HEK293 (cell line): ENCODE data around the gene TAAR9.

ENCODE experiments used
- CTCF ChIA-PET: fragments of 350-600 bp; formaldehyde crosslinking; extraction: SDS; loops from one replicate; lab custom pipeline; 2021; ENCODE audit warnings: antibody characterized with exemption; lab: Yijun Ruan, JAX
- POLR2A ChIA-PET: fragments of 300-600 bp; formaldehyde crosslinking; extraction: SDS; loops from one replicate; lab custom pipeline; 2020; ENCODE audit warnings: antibody characterized with exemption, inconsistent platforms; lab: Yijun Ruan, JAX
- H3K27ac ChIP-seq: fragments of 200-500 bp; sonication (Bioruptor generic); 2 replicates; pipeline ENCODE4 v1.5.1; 2014; ENCODE audit warnings: low read depth, low read length, control low read depth, inconsistent platforms; ENCODE audit errors: extremely low read depth
- H3K36me3 ChIP-seq, 2 experiments: fragments of 200-500 bp in 1 of 2; sonication (Bioruptor generic) in 1 of 2; 1 replicate in 1 of 2; 2 replicates in 1 of 2; pipeline ENCODE4 v1.5.1; 2014 to 2017; ENCODE audit warnings: inconsistent platforms in 2 of 2, low read length in 2 of 2; ENCODE audit not compliant: control insufficient read depth in 2 of 2, insufficient read depth in 1 of 2
- H3K4me1 ChIP-seq: fragments of 200-500 bp; sonication (Bioruptor generic); 2 replicates; pipeline ENCODE4 v1.5.1; 2014; ENCODE audit warnings: mild to moderate bottlenecking, low read length, inconsistent platforms; ENCODE audit not compliant: control insufficient read depth, insufficient read depth
- H3K4me3 ChIP-seq: 2 replicates; pipeline ENCODE4 v1.5.1; 2011; ENCODE audit warnings: low read depth, mild to moderate bottlenecking, control low read depth, low read length, moderate library complexity
- H3K9me3 ChIP-seq: fragments of 200-500 bp; sonication (Bioruptor generic); 2 replicates; pipeline ENCODE4 v1.5.1; 2014; ENCODE audit warnings: low read depth, low read length, inconsistent platforms; ENCODE audit not compliant: control insufficient read depth, insufficient read depth
- MZF1 ChIP-seq: fragments of 450-650 bp; formaldehyde crosslinking; IDR thresholded peaks from 2 replicates; pipeline ENCODE4 v1.5.1; 2017; ENCODE audit warnings: missing biosample characterization, missing genetic modification characterization, borderline replicate concordance
- OVOL3 ChIP-seq: fragments of 450-650 bp; formaldehyde crosslinking; IDR thresholded peaks from 2 replicates; pipeline ENCODE4 v1.5.1; 2016; ENCODE audit warnings: missing biosample characterization, missing genetic modification characterization
- PRDM1 ChIP-seq: fragments of 450-650 bp; formaldehyde crosslinking; IDR thresholded peaks from 2 replicates; pipeline ENCODE4; 2016; ENCODE audit warnings: missing biosample characterization, missing genetic modification characterization
- PRDM10 ChIP-seq: fragments of 450-650 bp; formaldehyde crosslinking; IDR thresholded peaks from 2 replicates; pipeline ENCODE4 v1.5.1; 2016; ENCODE audit warnings: missing biosample characterization, missing genetic modification characterization
- REST ChIP-seq: fragments of 450-650 bp; formaldehyde crosslinking; IDR thresholded peaks from 2 replicates; pipeline ENCODE4 v1.5.1; 2016; ENCODE audit warnings: missing biosample characterization, missing genetic modification characterization
- SCRT1 ChIP-seq: fragments of 450-650 bp; formaldehyde crosslinking; IDR thresholded peaks from 2 replicates; pipeline ENCODE4 v1.5.1; 2016; ENCODE audit warnings: missing biosample characterization, missing genetic modification characterization, borderline replicate concordance
- SCRT2 ChIP-seq: fragments of 450-650 bp; formaldehyde crosslinking; IDR thresholded peaks from 2 replicates; pipeline ENCODE4 v1.5.1; 2016; ENCODE audit warnings: missing biosample characterization, missing genetic modification characterization
- WT1 ChIP-seq: fragments of 450-650 bp; formaldehyde crosslinking; IDR thresholded peaks from 2 replicates; pipeline ENCODE4 v1.5.1; 2016; ENCODE audit warnings: missing biosample characterization, missing genetic modification characterization
- ZNF223 ChIP-seq: fragments of 450-650 bp; formaldehyde crosslinking; IDR thresholded peaks from 2 replicates; pipeline ENCODE4 v1.5.1; 2016; ENCODE audit warnings: missing biosample characterization, missing genetic modification characterization
- ZNF521 ChIP-seq: fragments of 450-650 bp; formaldehyde crosslinking; IDR thresholded peaks from 2 replicates; pipeline ENCODE4 v1.5.1; 2017; ENCODE audit warnings: missing biosample characterization, mild to moderate bottlenecking, missing genetic modification characterization
- ZNF629 ChIP-seq: fragments of 450-650 bp; formaldehyde crosslinking; IDR thresholded peaks from 2 replicates; pipeline ENCODE4 v1.5.1; 2017; ENCODE audit warnings: missing biosample characterization, missing genetic modification characterization
- ZNF670 ChIP-seq: fragments of 450-650 bp; formaldehyde crosslinking; IDR thresholded peaks from 2 replicates; pipeline ENCODE4 v1.5.1; 2016; ENCODE audit warnings: missing biosample characterization, missing genetic modification characterization, low read depth
- ZSCAN18 ChIP-seq: fragments of 450-650 bp; formaldehyde crosslinking; IDR thresholded peaks from 2 replicates; pipeline ENCODE4 v1.5.1; 2016; ENCODE audit warnings: missing biosample characterization, missing genetic modification characterization
- TF ChIP-seq, protein P1 (sequence below): fragments of 450-650 bp; formaldehyde crosslinking; IDR thresholded peaks from 2 replicates; pipeline ENCODE4 v1.5.1; 2016; ENCODE audit warnings: missing biosample characterization, missing genetic modification characterization, low read depth

The TAAR9 gene

GRCh38 chr6:132512638-132513632, 25.1 kb upstream of the TAAR9 start, which contains the start of gene STX7 (continued):
- peak; percentile 75 for TF ChIP-seq REST
- no peak for TF ChIP-seq ZNF521 (tag by site-specific recombination)
- TF ChIP-seq ZNF223 (tag by site-specific recombination) = 0 out of 2 replicates have a peak, but pooled peaks have one; percentile 24
- no peak for TF ChIP-seq ZSCAN18 (tag by site-specific recombination)

DNA sequence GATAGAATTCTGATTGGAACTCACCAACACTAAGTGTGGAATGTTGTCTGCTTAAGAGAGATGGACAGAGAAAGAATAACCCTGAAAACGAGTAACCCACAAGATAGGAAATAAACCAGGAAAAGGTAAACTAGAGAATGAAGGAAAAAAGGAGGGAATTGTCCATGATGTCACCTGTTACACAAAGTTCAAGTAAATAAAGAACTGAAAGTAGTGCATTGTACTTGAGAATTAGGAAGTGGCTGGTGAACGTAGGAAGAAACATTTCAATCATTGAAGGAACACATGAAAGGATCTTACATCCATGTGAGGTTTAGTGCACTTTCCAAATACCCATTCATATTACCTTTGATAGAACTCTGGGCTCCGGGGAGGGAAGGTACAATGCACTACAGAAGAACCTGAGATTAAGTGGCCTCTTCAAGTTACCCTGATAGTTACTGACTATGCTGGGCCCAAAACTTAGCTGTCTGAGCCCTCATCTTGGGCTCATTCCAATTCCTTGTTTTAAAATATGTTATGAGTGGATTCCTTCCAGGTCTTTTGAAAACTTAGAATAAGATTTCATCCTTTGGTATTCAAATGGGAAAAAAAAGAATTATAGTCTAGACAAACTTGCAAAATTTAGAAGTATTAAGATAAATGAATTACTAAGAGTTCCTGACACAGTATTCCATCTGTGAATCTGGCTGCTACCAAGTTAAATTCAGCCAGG, 24.1 kb upstream of the TAAR9 start:
- ChIA-PET CTCF (interaction anchor here (0.5 to 1.6 kb wide), 5 partner anchors 16 to 565 kb away, joined by 3 to 14 read pairs (median 5); no protein-coding TSS in a partner anchor), POLR2A (interaction anchor here (1.7 kb wide), 1 partner anchor 564 kb away, joined by 8 read pairs; no protein-coding TSS in a partner anchor)
- no peak overlapping the region for H3K4me3 ChIP-seq
- no peak overlapping the region for H3K27ac ChIP-seq
- peaks cover 5% of the 10 kb centered on the region for H3K4me1 ChIP-seq
- no peaks in the 10 kb centered on the region for H3K9me3 ChIP-seq
- no peaks in the 10 kb centered on the region for H3K36me3 ChIP-seq
- TF ChIP-seq, protein P1, sequence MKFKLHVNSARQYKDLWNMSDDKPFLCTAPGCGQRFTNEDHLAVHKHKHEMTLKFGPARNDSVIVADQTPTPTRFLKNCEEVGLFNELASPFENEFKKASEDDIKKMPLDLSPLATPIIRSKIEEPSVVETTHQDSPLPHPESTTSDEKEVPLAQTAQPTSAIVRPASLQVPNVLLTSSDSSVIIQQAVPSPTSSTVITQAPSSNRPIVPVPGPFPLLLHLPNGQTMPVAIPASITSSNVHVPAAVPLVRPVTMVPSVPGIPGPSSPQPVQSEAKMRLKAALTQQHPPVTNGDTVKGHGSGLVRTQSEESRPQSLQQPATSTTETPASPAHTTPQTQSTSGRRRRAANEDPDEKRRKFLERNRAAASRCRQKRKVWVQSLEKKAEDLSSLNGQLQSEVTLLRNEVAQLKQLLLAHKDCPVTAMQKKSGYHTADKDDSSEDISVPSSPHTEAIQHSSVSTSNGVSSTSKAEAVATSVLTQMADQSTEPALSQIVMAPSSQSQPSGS = peak; percentile 77
- TF ChIP-seq SCRT1 (tag by site-specific recombination) = peak; percentile 48; the same call in 1 of the 2 replicates
- TF ChIP-seq MZF1 (tag by site-specific recombination) = no peak
- TF ChIP-seq SCRT2 (tag by site-specific recombination) = peak; percentile 87
- TF ChIP-seq PRDM1 (tag by site-specific recombination) = no peak
- 0 out of 2 replicates have a peak, but pooled peaks have one; percentile 14 for TF ChIP-seq ZNF629
- no peak for TF ChIP-seq WT1 (tag by site-specific recombination)
- no peak for TF ChIP-seq PRDM10 (tag by site-specific recombination)
- TF ChIP-seq ZNF670 = no peak
- TF ChIP-seq OVOL3 (tag by site-specific recombination) = no peak
